GM12892 (cell line): ENCODE measurements around the gene MLKL.

ENCODE experiments used
- POLR2A ChIP-seq: IDR thresholded peaks from 2 replicates; pipeline ENCODE4 v1.6.1; 2011; ENCODE audit warnings: low read depth, low read length, control low read depth
- POLR2AphosphoS5 ChIP-seq: IDR thresholded peaks from 2 replicates; pipeline ENCODE4 v1.6.1; 2011; ENCODE audit warnings: low read depth, low read length, control low read depth
- TAF1 ChIP-seq: IDR thresholded peaks from 2 replicates; pipeline ENCODE4 v1.6.1; 2011; ENCODE audit warnings: low read depth, mild to moderate bottlenecking, control low read depth, low read length, borderline replicate concordance

GRCh38 chr16:74734361-74735161, 33.9 kb upstream of the MLKL start:
- TF ChIP-seq POLR2AphosphoS5 (no peak), TAF1 (no peak), POLR2A (no peak)
